Measurements from ENCODE around the gene GHR.

GHR gene

GRCh38 chr5:42756606-42757601 is 333.7 kb downstream of the GHR start, which contains the start of gene CCDC152:
Gene CCDC152, plus strand, starts transcription at chr5:42756818. Its CDS starts 2,304 bp downstream, at chr5:42759122.
- H3K27ac ChIP-seq: no peak within 1 kb of the TSS
- TF ChIP-seq CTCF (IDR thresholded peaks at IDR 0.05) (no peak), ZFX (IDR thresholded peaks at IDR 0.05; ENCODE audit: borderline replicate concordance) (no peak)

GRCh38 chr5:42759456-42759855 is 336.2 kb downstream of the GHR start:
- no peak overlapping the region for H3K27ac ChIP-seq

GRCh38 chr5:42760426-42760825 is 337.2 kb downstream of the GHR start:
- TF ChIP-seq CTCF (IDR thresholded peaks at IDR 0.05): no peak
- H3K27ac ChIP-seq: no peak overlapping the region

More at GRCh38 chr5:42759456-42759855, 336.2 kb downstream of the GHR start:
- TF ChIP-seq ZFX (IDR thresholded peaks at IDR 0.05; ENCODE audit: borderline replicate concordance) (no peak), CTCF (IDR thresholded peaks at IDR 0.05) (no peak)

GRCh38 chr5:42761791-42762190 is 338.6 kb downstream of the GHR start:
- no peak overlapping the region for H3K27ac ChIP-seq
- TF ChIP-seq ZFX (IDR thresholded peaks at IDR 0.05; ENCODE audit: borderline replicate concordance) (no peak), CTCF (IDR thresholded peaks at IDR 0.05) (no peak)

GRCh38 chr5:42767491-42768105 is 344.4 kb downstream of the GHR start:
- no peak overlapping the region for H3K27ac ChIP-seq
- TF ChIP-seq CTCF (IDR thresholded peaks at IDR 0.05) (peak; percentile 75), ZFX (IDR thresholded peaks at IDR 0.05; ENCODE audit: borderline replicate concordance) (no peak)

- H3K27ac ChIP-seq: no peak overlapping the region
- TF ChIP-seq ZFX (IDR thresholded peaks at IDR 0.05; ENCODE audit: borderline replicate concordance) (no peak), CTCF (IDR thresholded peaks at IDR 0.05) (no peak)
These were observed 344.9 kb downstream of the GHR start for GRCh38 chr5:42768106-42768504.

GRCh38 chr5:42770003-42770402 is 346.8 kb downstream of the GHR start:
- no peak for TF ChIP-seq ZFX (IDR thresholded peaks at IDR 0.05; ENCODE audit: borderline replicate concordance)
- TF ChIP-seq CTCF (IDR thresholded peaks at IDR 0.05): no peak

More at GRCh38 chr5:42770003-42770402, 346.8 kb downstream of the GHR start:
- H3K27ac ChIP-seq: no peak overlapping the region
